LHCN-M2 (cell line): Measurements from ENCODE around the gene HDAC9. TPM values are rescaled to one million over a fixed set of nuclear protein-coding genes. Genes with fewer than 3 reads are reported as not detected.
A peak's percentile ranks its signal among the peaks of the same experiment; 100 is the strongest.

Experiments used
- DNase-seq: peaks from one replicate; pipeline ENCODE4 v3.0.0-alpha.2; 2012; ENCODE audit warnings: low read depth
- total RNA-seq: library from RNA; depleted of rRNA; stranded (reverse); fragments of >200 nt; gene quantifications from 2 replicates; pipeline ENCODE4 v1.2.3, GENCODE V29; 2014

The HDAC9 gene
- total RNA-seq, 1 experiment from 2014 or later, result 16.5 TPM

DNA sequence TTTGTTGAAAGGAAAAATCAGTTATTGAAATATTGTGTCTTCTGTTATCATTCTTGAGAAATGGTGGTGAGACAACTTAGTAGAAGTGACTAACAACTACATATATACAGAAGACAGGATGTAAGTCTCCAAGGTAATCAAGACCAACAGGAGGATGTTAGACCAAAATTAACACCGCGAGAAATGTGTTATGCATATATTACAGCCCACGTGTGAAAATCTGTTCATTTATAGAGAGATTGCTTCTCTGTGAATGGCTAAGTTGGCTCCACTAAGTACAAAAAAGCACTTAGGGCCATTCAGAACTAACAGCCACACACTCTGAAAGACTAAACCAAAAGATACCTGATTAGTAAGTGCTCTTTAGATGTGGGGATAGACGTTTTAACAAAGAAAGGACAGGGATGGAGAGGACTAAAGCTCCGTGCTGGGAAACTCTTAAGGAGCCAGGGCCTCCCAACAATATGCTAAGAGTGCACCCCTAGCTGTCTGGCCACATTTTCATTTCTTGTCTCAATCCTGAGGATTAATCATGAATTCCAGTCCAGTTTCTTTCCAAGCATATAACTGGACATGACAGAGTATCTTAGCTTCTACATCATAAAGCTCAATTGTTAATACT lies 26.5 kb downstream of the HDAC9 start:
- DNase-seq, result no peak

DNA sequence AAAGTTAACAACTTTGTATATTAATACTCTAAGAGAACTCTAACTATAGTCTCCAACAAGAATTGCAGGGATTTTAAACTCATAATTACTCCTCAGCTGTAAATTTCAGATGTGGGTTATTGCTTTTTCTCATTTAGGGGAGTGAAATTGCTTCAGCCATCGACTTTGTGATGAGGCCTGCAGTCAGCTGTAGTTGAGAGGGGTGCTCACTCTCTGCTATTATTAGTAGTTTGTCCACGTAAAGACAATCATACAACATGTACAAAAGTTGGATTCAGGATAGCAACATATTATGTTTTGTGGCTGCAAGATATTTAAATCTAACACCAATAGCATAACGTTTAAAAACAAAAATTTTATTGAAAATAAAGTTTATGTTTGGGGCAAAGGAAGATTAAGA lies 28.7 kb downstream of the HDAC9 start:
- DNase-seq, result no peak

DNA sequence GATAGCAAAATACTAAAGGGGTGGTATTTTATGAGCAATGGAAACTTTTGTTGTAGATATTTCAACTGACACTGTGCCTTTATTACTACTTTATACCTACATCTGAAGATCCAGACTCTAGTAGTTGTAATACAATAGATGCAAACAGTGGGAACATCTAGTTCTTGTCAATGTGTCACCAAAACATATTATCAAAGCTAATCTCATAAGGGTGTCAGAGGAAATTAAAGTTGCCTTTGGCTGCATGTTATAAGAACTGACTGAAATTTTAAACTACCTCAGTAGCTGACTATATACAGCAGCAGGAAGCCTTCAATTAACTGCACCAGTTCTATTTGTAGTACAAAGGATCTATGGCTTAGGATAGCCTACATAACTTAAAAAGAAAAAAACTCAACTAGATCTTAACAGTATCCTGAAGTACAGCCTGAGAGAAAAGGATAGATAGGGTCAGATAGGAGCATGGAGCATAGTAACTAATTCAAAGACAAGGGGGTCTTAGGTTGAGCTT lies 30.9 kb downstream of the HDAC9 start:
- no peak for DNase-seq

DNA sequence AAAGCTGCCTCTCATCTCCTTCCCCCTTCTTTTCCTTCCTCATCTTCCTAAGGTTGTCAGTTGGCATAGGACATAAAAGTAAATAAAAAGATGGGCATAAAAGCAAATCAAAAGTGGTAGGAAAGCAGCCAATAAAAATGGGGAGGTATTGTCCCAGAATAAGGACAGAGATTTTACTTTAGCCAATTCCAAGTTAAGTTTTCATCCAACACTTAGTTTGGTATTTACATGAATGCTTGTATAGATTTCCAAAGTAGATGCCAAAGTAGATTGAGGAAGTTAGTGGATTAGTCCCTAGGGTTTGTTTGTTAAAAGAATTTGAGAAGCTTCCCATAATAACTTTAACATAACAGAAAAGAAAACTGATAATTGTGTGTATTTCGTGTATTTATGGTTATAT lies 33.7 kb downstream of the HDAC9 start:
- no peak for DNase-seq

DNA sequence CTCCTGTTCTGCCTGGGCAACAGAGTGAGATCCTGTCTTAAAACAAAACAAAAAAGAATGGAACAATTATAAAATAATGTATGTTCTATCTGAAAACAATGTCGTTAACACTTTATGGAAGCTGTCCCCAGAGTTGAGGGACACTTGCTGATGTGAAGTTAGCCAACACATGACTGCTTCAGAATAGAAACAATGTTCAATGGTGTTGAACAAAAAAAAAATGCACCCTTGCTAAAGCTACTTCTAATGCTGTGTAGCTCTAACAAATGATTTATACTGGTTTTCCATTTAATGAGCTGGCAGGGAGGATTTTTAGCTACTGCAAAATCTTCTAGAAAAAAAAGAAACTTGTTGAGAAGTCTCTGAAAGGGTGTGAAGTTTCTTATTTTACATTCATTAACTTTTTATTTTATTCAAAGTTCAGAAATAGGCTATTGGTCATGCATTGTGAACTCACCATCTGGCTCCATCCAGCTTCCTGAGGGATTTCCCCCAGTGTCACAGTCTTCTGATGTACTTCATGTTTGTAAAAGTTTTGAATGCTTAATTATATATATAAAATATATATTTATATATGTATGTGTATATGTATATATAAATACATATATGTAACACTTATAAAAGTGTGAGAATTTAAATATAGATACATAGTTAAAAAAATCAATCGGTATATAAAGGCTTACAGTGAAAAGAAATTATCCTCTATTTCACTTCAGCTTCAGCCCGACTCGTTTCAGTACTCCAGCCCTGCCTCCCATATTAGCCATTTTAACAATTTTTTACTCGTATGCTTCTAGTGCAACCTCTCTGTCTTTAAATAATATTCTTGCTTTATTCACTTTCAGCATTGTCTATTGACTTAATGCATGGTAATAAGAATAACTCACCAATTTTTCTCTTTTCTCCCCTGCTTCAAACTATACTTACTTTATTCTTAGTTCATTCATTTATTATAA lies 35.0 kb downstream of the HDAC9 start:
- no peak for DNase-seq

DNA sequence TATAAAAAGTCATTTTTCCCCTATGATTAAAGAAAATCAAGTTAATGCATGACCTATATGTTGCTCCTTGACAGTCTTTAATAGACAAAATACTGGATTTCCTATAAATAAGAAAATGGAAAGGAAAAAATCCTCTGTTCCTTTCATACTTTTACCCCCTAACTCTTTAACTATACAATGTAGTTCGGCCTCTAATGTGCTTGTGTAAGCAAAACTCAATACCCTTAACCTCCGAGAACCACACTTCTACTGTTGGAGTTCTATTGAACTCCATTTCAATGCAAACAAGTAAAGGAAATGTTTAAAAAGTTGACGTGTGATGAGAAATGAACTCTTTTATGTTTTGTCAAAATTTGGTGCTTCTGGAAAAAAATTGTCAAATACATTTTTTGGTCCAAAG lies 36.0 kb downstream of the HDAC9 start:
- no peak for DNase-seq

DNA sequence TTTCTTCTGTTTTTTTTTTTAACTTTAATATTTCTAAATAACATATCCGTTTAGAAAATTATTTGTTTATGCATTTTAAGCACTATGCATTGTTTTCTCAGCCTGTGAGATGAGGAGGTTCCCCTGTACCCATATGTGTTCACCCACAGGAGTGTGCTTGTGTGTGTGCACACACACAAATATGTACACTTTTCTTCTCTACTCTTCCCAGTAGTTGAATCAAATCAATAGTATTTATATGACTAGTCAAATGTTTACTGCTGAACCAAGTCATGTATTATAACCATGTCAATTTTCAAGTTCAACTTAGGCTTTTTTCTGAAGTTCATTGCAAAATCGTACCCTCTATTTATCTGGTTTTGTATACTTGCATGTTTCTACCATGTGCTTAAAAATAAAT lies 37.3 kb downstream of the HDAC9 start:
- no peak for DNase-seq

DNA sequence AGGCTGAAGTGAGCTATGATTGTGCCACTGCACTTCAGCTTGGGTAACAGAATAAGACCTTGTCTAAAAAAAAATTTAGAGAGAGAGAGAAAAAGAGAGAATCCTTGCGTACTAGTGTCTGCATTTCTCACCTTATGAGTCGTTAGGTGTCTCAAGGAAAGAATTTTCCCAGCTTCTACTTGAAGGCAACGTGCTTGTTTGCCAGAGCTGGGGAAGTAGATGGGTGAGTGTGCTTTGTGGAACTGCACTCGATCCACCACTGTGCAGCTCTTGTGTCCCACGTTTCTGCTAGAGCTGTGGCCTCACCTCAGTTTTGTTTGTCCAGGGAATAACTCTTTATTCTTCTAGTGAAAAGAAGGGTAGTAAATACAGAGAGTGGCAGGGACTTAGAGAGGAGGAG lies 38.9 kb downstream of the HDAC9 start:
- no peak for DNase-seq

DNA sequence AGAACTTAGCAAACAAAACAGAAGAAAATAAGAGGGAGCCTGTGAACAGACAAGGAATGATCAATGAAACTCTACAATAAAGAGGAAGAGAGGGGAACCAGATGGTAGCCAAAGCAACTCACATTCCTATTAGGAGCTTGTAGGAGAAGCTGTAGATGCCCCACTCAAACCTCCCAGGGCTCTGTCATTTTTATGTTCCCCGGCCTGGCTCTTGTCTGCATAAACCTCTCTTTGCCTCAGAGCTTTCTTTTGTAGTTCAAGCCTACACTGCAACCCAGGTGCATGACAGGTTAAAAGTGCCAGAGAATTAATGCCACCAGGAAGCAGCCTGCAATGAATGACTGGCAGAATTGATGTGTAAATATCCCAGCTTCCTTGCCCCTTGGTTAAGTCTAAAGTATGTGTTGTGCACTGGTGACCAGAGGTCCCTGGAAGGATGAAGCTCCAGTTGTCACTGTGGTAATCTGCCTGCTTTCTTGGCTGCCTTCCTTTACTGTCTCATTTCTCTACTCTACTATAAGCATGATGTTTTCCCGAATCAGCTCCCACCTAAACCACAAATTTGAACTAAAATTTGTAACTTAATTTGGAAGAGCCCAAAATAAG lies 40.4 kb downstream of the HDAC9 start:
- peak; percentile 41 for DNase-seq

DNA sequence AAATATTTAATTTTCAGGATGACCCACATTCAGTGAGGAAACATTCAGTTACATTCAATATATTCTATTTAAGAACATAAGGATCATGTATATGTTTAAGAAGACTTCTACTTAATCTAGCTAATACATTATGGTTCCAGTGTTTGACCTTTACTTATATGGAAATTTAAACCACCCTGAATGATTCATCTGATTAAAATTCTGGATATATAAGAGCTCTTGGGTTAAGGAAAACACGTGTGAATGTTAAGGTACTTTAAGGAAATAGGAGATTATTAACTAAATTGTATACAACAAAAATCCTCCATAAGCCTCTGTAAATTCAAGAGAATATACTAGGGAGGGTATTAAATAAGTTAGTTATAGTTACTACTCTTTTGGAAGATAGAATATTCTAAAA lies 40.9 kb downstream of the HDAC9 start:
- DNase-seq, result no peak

DNA sequence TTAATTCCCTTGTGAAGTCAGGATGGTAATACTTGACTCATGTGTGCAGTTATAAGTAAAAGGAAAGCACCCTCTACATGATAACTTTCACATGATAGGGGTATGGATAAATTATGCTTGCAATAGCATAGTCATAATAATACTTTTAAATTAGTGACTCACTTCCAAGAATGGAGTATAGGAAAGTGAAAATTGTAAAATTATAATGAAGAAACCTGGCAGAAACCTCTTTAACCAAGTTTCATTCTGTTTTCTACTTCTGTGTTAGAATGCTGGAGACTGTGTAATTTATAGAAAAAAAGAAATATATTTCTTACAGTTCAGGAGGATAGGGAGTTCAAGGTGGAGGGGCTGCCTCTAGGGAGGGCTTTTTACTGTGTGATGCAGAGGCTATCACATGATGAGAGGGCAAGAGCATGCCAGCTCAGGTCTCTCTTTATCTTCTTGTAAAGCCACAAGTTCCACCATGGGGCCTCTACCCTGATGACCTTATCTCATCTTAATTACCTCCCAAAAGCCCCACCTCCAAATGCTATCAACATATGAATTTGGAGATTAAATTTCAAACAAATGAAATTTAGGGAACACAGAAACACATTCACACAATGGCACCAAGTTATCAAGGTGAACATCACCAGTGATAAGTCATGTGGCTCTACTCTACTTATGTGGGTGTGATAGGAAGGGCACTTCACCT lies 43.2 kb downstream of the HDAC9 start:
- DNase-seq, result no peak

DNA sequence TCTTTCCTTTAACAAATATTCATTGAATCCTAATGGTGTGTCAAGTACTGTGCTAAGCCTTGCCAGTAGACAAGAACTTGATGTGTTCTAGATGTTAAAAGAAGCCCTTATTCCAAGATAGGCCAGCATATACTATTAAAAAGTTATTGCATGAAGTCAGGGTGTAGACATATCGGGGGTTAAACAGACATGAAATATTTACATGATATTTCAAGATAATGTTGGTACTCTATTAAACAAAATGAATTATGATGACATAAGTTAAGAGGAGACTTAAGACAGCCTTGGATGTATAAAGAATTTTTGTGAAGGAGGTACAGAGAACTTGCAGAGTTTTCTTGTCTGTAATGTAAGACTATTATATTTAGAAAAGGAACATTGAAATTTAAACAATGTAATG lies 44.8 kb downstream of the HDAC9 start:
- no peak for DNase-seq

DNA sequence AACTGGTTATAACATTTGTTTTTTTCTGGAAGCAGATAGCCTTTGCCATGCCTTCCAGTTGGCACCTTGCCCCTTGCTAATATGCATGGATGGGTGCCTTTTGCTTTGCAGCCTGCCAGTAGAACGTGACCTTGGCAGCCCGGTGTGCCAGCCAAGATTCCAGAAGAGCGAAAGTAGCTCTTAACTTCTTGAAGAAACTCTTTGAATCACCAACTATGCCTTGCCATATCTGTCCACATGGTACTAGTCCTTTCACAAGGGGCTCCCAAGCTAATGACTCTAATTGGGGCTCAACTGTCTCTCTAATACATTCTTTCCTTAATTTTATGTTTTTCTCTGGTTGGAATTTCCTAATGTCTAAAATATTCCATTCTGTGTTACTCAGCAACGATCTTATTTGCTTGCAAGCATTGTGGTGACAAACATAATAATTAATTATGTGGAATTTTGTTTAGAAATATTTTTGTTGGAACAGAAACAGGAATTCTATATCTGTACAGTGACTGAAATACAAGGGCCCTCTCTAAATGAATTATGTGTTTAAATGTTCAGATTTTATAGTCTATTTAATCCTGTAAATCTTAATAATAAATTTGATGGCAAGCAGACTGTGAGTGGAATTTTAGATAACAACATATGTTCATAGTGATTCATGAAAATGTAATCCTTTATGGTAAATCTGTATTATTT lies 45.8 kb downstream of the HDAC9 start:
- peak; percentile 64 for DNase-seq

DNA sequence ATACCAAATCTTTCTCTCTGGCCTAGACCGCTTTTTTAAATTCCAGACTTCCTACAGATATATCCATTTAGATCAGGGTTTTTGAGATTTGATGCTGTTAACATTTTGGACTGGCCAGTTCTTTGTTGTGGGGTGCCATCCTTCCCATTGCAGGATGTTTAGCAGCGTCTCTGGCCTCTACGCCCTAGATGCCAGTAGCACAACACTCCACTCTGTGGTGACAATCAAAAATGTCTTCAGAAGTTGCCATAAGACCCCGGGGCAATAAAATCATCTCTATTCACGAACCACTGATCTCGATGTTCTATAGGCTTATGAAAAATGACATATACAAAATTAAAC lies 46.3 kb downstream of the HDAC9 start:
- no peak for DNase-seq

DNA sequence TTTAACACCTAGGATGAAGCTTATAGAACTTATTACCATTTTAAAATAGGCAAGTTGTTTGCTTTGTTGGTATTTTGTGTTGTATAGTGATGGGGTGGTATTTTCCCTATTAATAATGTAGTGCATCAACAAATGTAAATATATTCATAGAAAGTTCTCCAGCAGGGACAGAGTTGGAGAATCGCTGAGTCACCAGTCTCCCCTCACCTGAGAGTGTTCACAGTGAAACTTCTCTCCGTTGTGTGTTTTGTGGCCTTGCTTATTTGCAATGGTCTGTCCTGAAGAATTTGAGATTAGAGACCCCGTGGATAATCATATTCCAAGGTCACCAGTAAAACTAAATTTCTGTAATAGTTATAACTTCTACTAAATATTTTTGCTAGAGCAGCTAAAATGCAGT lies 51.0 kb downstream of the HDAC9 start:
- no peak for DNase-seq

DNA sequence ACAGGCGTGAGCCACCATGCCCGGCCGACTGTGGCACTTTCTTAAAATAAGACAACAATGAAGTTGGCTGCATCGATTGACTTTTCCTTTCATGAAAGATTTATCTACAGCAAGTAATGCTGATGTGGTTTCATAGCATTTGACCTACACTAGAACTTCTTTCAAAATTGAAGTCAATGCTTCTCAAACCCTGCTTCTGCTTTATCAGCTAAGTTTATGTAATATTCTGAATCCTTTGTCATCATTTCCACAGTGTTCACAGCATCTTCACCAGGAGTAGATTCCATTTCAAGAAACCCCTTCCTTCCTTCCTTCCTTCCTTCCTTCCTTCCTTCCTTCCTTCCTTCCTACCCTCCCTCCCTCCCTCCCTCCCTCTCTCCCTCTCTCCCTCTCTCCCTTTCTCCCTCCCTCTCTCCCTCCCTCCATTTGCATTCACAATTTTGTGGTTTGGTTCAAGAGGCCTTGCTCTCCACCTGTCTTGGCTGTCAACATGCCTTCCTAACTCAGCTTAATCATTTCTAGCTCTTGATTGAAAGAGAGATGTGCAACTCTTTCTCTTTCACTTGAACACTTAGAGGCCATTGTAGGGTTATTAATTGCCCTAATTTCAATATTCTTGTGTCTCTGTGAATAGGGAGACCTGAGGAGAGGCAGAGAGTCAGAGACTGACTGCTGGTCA lies 52.1 kb downstream of the HDAC9 start:
- DNase-seq, result peak; percentile 22

DNA sequence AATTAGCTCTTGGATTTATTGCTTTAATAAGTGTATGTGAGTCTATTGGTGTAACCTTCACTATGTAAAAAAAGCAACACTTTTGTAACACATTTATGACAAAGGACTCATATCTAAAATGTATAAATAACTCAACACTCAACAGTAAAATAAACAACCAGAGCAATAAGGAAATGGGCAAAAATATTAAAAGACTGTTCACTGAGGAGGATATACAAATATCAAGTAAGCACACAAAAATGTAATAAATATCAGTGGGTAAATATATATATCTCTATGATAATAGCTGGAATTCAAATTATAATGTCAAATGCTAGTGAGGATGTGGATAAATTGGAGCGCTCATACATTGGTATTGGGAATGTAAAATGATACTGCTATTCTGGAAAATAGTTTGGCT lies 53.0 kb downstream of the HDAC9 start:
- DNase-seq, result no peak

DNA sequence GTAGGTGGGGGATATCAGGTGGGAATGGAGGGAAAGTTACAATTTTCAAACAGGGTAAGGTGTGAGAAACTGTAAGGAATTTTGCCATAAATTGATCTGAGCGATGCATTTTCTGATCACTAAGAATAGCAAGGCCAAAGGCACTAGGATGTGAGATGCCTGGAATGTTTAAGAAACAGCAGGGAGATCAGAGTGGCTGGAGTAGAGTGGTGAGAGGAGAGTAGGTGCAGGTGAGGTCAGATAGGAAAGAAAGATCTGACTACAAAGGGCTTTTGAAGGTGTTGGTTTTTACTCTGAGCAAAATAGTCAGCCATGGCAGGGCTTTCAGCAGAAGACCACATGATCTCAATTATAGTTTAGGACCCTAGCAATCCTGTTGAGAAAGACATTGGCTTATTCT lies 55.0 kb downstream of the HDAC9 start:
- no peak for DNase-seq

DNA sequence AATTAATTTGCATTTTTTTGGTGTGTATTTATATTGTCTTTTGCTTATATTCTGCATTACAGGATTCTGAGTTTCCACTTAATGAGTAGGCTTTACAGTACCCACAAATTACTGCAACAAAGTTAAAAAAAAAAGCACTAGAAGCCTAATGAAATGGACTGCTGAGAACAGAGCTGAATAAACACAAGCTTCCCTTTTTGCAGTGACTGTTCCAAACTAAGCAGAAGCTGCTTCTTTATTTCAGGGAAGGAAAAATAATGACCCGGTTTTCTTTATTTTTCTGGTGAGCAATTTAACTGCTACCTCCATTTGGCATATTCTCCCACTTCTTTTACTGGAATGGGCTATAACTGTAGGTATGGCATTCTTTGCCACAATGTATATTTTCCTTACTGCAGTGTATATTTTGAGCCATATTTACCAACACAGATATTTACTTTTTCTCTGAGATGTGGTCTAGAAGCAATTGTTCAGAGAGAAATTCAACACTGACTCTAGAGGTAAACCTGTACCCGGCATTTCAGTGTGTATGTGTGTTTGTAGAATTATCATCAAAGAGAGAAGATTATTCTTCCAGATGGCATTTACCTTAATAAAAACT lies 56.9 kb downstream of the HDAC9 start:
- no peak for DNase-seq

DNA sequence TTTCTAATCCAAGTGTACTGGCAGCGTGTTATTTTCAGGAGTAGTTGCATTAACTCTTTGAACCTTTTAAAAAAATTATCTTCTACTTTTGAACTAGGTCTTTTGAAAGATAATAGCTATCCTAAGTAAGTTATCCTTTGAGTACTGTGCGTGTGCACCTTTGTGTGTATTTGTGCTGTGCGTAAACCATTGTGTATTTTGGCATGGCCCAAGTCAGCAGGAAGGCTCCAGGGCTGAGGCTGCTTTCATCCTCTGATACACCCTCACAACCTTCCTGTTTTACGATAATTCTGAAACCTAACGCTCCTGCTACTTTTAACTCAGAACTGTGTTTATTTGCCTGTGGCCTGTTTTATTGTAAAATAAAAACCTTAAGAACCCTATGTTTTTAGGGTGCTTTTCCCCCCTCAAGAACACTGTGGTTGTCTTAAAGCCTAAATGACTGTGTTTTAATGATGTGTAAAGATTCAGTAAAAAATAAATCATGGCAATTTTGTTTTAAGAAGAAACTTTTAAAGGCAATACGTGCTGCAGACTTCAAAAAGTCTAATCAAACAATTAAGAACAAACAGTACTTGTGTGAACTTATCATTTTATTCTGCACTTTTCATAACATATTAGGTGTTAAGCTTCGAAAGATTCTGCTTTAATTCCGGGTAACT lies 57.5 kb downstream of the HDAC9 start:
- no peak for DNase-seq
